HepG2 (cell line): ENCODE results near the gene SUPT20HL1. TPM values are rescaled to one million over a fixed set of nuclear protein-coding genes. Genes with fewer than 3 reads are reported as not detected.

ENCODE experiments used
- ATAC-seq: fragments of 200-7000 bp; cut with Tn5 transposase; 3 replicates; pipeline ENCODE4 v1.9.1; 2020; ENCODE audit warnings: mild to moderate bottlenecking, moderate library complexity
- BruUV-seq: library from RNA; stranded (reverse); fragments of 400-500 nt; replicated peaks from 2 replicates; lab custom pipeline; 2021; lab: Mats Ljungman, UMichigan
- CTCF ChIA-PET: fragments of 300-600 bp; formaldehyde crosslinking; extraction: SDS; loops from one replicate; lab custom pipeline; 2021; ENCODE audit warnings: low total read pairs, inconsistent platforms, low intra/inter-chr PET ratio; lab: Yijun Ruan, JAX
- POLR2A ChIA-PET: fragments of 350-600 bp; sonication (Branson Sonifier 250); formaldehyde crosslinking; loops from one replicate; lab custom pipeline; 2020; ENCODE audit warnings: antibody characterized with exemption, inconsistent platforms; lab: Yijun Ruan, JAX
- DNase-seq: peaks from one replicate; pipeline ENCODE4 v3.0.0-alpha.2; 2015; ENCODE audit warnings: low spot score
- FAIRE-seq: peaks from 3 replicates; lab custom pipeline; 2011; peaks lifted over from hg19 to GRCh38; lab: Jason Lieb, UNC
- H2AFZ ChIP-seq: one replicate; pipeline ENCODE4 v1.6.1; 2011; ENCODE audit warnings: low read length, inconsistent platforms
- H3K27ac ChIP-seq: fragments of 300-600 bp; 3 replicates; pipeline ENCODE4 v1.8.0; 2011; ENCODE audit warnings: mixed run types, mild to moderate bottlenecking, mixed read lengths, low read length, inconsistent platforms; ENCODE audit not compliant: insufficient read depth; ENCODE audit errors: extremely low read length
- H3K27me3 ChIP-seq, 2 experiments: fragments of 200-600 bp in 1 of 2; 2 replicates in 1 of 2; 3 replicates in 1 of 2; pipeline versions ENCODE4 v1.6.0 to v1.8.0; 2011; ENCODE audit warnings: low read length in 2 of 2, mild to moderate bottlenecking in 2 of 2, moderate library complexity in 2 of 2, inconsistent platforms in 1 of 2; ENCODE audit not compliant: insufficient read depth in 2 of 2, control insufficient read depth in 1 of 2
- H3K36me3 ChIP-seq, 2 experiments: fragments of 200-600 bp in 1 of 2; replicated peaks in 1 of 2; 2 replicates in 1 of 2; 3 replicates in 1 of 2; pipeline versions ENCODE4 v1.5.1 to v1.8.0; 2011; ENCODE audit warnings: low read length in 2 of 2, inconsistent platforms in 1 of 2; ENCODE audit not compliant: insufficient read depth in 2 of 2, control insufficient read depth in 1 of 2
- H3K4me1 ChIP-seq: 2 replicates; pipeline ENCODE4 v1.5.1; 2012; ENCODE audit warnings: low read length, inconsistent platforms; ENCODE audit not compliant: insufficient read depth
- H3K4me2 ChIP-seq: 2 replicates; pipeline ENCODE4 v1.6.0; 2011; ENCODE audit warnings: low read depth, low read length, inconsistent platforms
- H3K4me3 ChIP-seq, 3 experiments: fragments of 200-600 bp in 1 of 3; sonication (generic), shearing (Covaris generic) in 1 of 3; replicated peaks in 1 of 3; 2 replicates each; pipeline ENCODE4 v1.5.1; 2011 to 2016; ENCODE audit warnings: low read length in 3 of 3, inconsistent platforms in 2 of 3, low read depth in 2 of 3, mild to moderate bottlenecking in 2 of 3, control low read depth in 1 of 3, mixed read lengths in 1 of 3; ENCODE audit not compliant: insufficient read depth in 1 of 3
- H3K79me2 ChIP-seq: one replicate; pipeline ENCODE4 v1.6.1; 2011; ENCODE audit warnings: low read length, inconsistent platforms; ENCODE audit not compliant: insufficient read depth
- H3K9ac ChIP-seq: 2 replicates; pipeline ENCODE4 v1.6.0; 2011; ENCODE audit warnings: mild to moderate bottlenecking, low read depth, low read length, inconsistent platforms; ENCODE audit not compliant: insufficient read depth
- H3K9me3 ChIP-seq: 2 replicates; pipeline ENCODE4 v1.5.1; 2012; ENCODE audit warnings: mild to moderate bottlenecking, low read length
- H4K20me1 ChIP-seq: 2 replicates; pipeline ENCODE4 v1.6.0; 2011; ENCODE audit warnings: inconsistent platforms, mild to moderate bottlenecking, low read length, moderate library complexity; ENCODE audit not compliant: insufficient read depth
- BCL6 ChIP-seq: IDR thresholded peaks from 2 replicates; pipeline ENCODE4 v1.6.1; 2016; ENCODE audit warnings: missing genetic modification reagents, missing compliant biosample characterization
- GLI4 ChIP-seq: sonication (generic); formaldehyde crosslinking; IDR thresholded peaks from 2 replicates; pipeline ENCODE4 v1.5.1; 2020; ENCODE audit warnings: missing genetic modification reagents, mild to moderate bottlenecking, moderate library complexity, borderline replicate concordance
- GTF2F1 ChIP-seq: fragments of 150-350 bp; IDR thresholded peaks from 2 replicates; pipeline ENCODE4 v1.6.1; 2014; ENCODE audit warnings: low read length
- JUN ChIP-seq: sonication (generic); formaldehyde crosslinking; IDR thresholded peaks from 2 replicates; pipeline ENCODE4 v1.4.0; 2020; ENCODE audit warnings: mild to moderate bottlenecking, missing genetic modification reagents
- MIER3 ChIP-seq: IDR thresholded peaks from 2 replicates; pipeline ENCODE4 v1.6.1; 2016; ENCODE audit warnings: missing compliant biosample characterization, borderline replicate concordance
- PATZ1 ChIP-seq: sonication (generic); formaldehyde crosslinking; IDR thresholded peaks from 2 replicates; pipeline ENCODE4 v1.4.0; 2020; ENCODE audit warnings: missing genetic modification reagents
- PAX8 ChIP-seq: sonication (generic); formaldehyde crosslinking; IDR thresholded peaks from 2 replicates; pipeline ENCODE4 v1.8.0; 2022; ENCODE audit warnings: mild to moderate bottlenecking, missing genetic modification reagents, borderline replicate concordance
- STAT6 ChIP-seq: sonication (generic); formaldehyde crosslinking; IDR thresholded peaks from 2 replicates; pipeline ENCODE4 v1.4.0; 2020; ENCODE audit warnings: missing genetic modification reagents, mild to moderate bottlenecking, borderline replicate concordance
- THAP11 ChIP-seq: IDR thresholded peaks from 2 replicates; pipeline ENCODE4 v1.6.1; 2016; ENCODE audit warnings: missing biosample characterization, missing genetic modification reagents
- ZBTB21 ChIP-seq: sonication (generic); formaldehyde crosslinking; IDR thresholded peaks from 2 replicates; pipeline ENCODE4 v1.4.0; 2020; ENCODE audit warnings: missing genetic modification reagents
- ZNF121 ChIP-seq: sonication (generic); formaldehyde crosslinking; IDR thresholded peaks from 2 replicates; pipeline ENCODE4 v1.5.0; 2020; ENCODE audit warnings: mild to moderate bottlenecking, missing genetic modification reagents
- ZNF24 ChIP-seq: fragments of 450-650 bp; IDR thresholded peaks from 2 replicates; pipeline ENCODE4 v1.6.1; 2017; ENCODE audit warnings: antibody characterized with exemption, mild to moderate bottlenecking
- ZNF337 ChIP-seq: sonication (generic); formaldehyde crosslinking; IDR thresholded peaks from 2 replicates; pipeline ENCODE4 v1.5.1; 2020; ENCODE audit warnings: missing genetic modification reagents, low read depth, mild to moderate bottlenecking, borderline replicate concordance
- ZNF589 ChIP-seq: sonication (generic); formaldehyde crosslinking; conservative IDR thresholded peaks from 2 replicates; pipeline ENCODE4 v1.8.0; 2022; ENCODE audit warnings: mild to moderate bottlenecking, moderate library complexity, missing genetic modification reagents
- WGBS: methylation state at CpG from one replicate; pipeline ENCODE4 v1.1.6; 2017; ENCODE audit warnings: low lambda C conversion rate; 5-methylcytosine and 5-hydroxymethylcytosine counted together
- in situ Hi-C: cut with HindIII; loops from 2 replicates; pipeline ENCODE4 v1.10.0; 2017; ENCODE audit warnings: low pct_unique_long_range_greater_than_20kb; ENCODE audit not compliant: extremely low pct_ligation_motif_present
- intact Hi-C: fragments of 100-400 bp; cut with micrococcal nuclease; formaldehyde crosslinking; loops from one replicate; pipeline ENCODE4 v1.10.0; 2022; ENCODE audit not compliant: unreplicated experiment
- polyA plus RNA-seq, 8 experiments: library from polyadenylated mRNA; depleted of rRNA in 3 of 8; stranded (reverse) in 7 of 8; unstranded in 1 of 8; fragments of >200 nt; fragmentation: Illumina TruSeq in 4 of 8; extraction: Trizol in 4 of 8; gene quantifications; 2 replicates each; pipeline versions ENCODE4 v1.2.1 to v1.2.3, GENCODE V29; 2011 to 2016; ENCODE audit warnings: low read depth in 4 of 8, missing spikeins in 1 of 8, mixed read lengths in 1 of 8; ENCODE audit not compliant: insufficient read depth in 1 of 8
- total RNA-seq, 5 experiments: library from RNA; depleted of rRNA; stranded (reverse); fragments of >200 nt; fragmentation: Illumina TruSeq; extraction: Trizol; gene quantifications; 2 replicates each; pipeline ENCODE4 v1.2.3, GENCODE V29; 2016; ENCODE audit warnings: low read depth in 1 of 5
- TF ChIP-seq, protein P1 (sequence below): IDR thresholded peaks from 2 replicates; pipeline ENCODE4 v1.6.1; 2018; ENCODE audit warnings: missing genetic modification reagents, mild to moderate bottlenecking, missing compliant biosample characterization

Gene SUPT20HL1
- total and polyA plus RNA-seq, 2 of the 13 experiments (the other 11 are each of a cell fraction or from before 2014, with no cell fraction given), result not detected

- ChIA-PET POLR2A (no interaction called here), CTCF (interaction anchor here (3.0 kb wide), 1 partner anchor 102 kb away, joined by 37 read pairs; no protein-coding TSS in a partner anchor)
- no peaks in the 10 kb centered on the region for H3K36me3 ChIP-seq
- WGBS, result 10% methylated on average over 5 of the region's 5 CpGs
- peaks cover 6% of the 10 kb centered on the region for H3K4me1 ChIP-seq
- H3K27ac ChIP-seq, result no peak overlapping the region
- no peaks in the 10 kb centered on the region for H3K9me3 ChIP-seq
- DNase-seq, result no peak
- H2AFZ ChIP-seq, result no peak overlapping the region
- no peaks in the 10 kb centered on the region for H3K79me2 ChIP-seq
- H3K9ac ChIP-seq, result no peak overlapping the region
- H3K27me3 ChIP-seq, result no peaks in the 10 kb centered on the region
- TF ChIP-seq BCL6 (CRISPR knock-in tag) (no peak), ZNF589 (CRISPR knock-in tag) (no peak), ZNF24 (no peak), THAP11 (CRISPR knock-in tag) (no peak), ZNF337 (CRISPR knock-in tag) (no peak), PAX8 (no peak), PATZ1 (CRISPR knock-in tag) (no peak), ZNF121 (CRISPR knock-in tag) (no peak), GTF2F1 (no peak), JUN (CRISPR knock-in tag) (no peak), MIER3 (CRISPR knock-in tag) (no peak), GLI4 (no peak), ZBTB21 (CRISPR knock-in tag) (no peak), STAT6 (no peak)
- TF ChIP-seq, protein P1, sequence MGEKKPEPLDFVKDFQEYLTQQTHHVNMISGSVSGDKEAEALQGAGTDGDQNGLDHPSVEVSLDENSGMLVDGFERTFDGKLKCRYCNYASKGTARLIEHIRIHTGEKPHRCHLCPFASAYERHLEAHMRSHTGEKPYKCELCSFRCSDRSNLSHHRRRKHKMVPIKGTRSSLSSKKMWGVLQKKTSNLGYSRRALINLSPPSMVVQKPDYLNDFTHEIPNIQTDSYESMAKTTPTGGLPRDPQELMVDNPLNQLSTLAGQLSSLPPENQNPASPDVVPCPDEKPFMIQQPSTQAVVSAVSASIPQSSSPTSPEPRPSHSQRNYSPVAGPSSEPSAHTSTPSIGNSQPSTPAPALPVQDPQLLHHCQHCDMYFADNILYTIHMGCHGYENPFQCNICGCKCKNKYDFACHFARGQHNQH (CRISPR knock-in tag), result no peak
- intact Hi-C loops (loop anchor here (10.0 kb wide), 1 partner anchor 142 kb away; no protein-coding TSS in a partner anchor), in situ Hi-C loops (loop anchor here (10.0 kb wide), 1 partner anchor 98 kb away; no protein-coding TSS in a partner anchor)
- no peak for ATAC-seq
- H4K20me1 ChIP-seq, result no peaks in the 10 kb centered on the region
- no peak overlapping the region for H3K4me2 ChIP-seq
- BruUV-seq, result no TSS peak
- peak; percentile 34 for FAIRE-seq
- H3K4me3 ChIP-seq, result no peak overlapping the region
Observed at GRCh38 chrX:24396236-24396930, 35.9 kb downstream of the SUPT20HL1 start.
